ENCODE data around the gene PLAC8. TPM values are rescaled to one million over a fixed set of nuclear protein-coding genes. Genes with fewer than 3 reads are reported as not detected.
A peak's percentile ranks its signal among the peaks of the same experiment; 100 is the strongest.
"Not testable (repeated sequence)": the region's sequence is repeated elsewhere in the genome, so short reads cannot be mapped to it uniquely, and the experiment has no call there.

Gene PLAC8
- total RNA-seq, 2 donors from 2014 or later, result 955 to 1,006 TPM

DNA sequence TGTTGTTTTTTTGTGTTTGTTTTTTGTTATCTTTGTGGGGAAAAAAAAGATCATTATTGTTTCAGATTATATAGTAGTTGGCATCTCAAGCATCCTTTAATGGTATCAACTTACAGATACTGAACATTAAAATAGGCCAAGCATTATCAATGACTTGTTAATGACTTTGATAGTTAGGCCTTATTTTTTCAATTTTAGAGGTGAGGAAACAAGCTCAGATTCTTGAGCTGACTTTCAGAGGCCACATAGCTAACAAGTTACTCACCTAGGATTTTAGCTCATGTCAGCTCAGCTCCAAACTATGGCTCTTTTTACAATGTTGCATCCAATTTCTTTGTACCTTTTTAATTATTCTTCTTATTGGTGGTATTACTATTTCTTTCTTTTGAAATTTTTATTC is 471 bp upstream of the PLAC8 start:
- intact Hi-C loops (cut with DNase I, micrococcal nuclease), result no loop called here
- ATAC-seq (no peak), DNase-seq (no peak)

DNA sequence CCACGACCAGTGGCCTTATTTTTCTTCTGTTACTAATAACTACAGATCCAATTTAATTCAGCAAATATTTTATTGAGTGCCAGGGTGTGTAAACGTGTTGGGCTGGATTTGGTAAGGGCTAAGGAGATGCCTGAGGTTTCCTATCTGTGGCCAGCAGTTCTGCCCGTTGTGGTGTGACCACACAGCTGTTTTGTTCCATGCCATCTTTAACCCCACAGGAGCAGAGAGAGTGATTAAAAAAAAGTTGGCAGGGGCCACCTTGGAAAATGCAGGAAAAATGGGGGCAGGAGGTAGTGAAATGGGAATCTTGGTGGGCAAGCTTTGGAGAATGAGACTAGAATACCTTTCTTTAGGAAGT is 1.1 kb downstream of the PLAC8 start:
- DNase-seq, result no peak
- ATAC-seq, result no peak
- intact Hi-C loops (cut with DNase I, micrococcal nuclease), result no loop called here

DNA sequence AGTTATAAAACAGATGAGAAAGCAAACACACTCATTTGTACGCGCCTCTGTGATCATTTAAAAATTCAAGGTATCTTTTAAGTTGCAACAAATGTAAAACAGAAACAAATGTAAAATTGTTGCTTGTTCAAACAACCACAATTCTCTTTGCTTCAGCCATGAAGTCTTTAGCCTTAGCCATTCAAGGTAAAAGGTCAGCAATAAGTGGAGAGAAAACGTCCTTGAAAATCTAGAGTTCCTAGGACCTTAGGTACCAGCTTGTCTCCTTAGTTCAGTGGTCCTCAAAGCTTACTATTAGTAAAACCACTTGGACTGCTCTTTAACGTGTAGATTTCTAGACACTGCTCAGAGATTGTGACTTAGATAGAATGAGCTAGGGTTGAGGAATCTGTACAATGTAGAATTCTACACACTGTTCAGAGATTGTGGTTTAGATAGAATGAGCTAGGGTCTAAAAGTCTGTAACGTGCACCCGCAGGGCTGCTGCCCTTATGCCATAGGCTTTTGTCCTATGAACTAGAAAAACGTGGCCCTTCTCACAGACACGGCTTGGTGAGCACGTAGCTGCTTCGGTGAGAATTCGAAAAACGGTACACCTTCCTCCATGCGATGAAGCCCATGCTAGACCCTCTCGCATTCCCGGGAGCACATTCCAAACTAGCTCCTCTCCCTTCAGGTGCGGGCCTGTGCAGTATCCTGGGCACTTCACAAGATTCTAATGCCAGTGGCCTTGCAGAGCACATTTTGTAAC is 1.7 kb downstream of the PLAC8 start:
- DNase-seq (no peak), ATAC-seq (no peak)
- intact Hi-C loops (cut with DNase I, micrococcal nuclease), result no loop called here

DNA sequence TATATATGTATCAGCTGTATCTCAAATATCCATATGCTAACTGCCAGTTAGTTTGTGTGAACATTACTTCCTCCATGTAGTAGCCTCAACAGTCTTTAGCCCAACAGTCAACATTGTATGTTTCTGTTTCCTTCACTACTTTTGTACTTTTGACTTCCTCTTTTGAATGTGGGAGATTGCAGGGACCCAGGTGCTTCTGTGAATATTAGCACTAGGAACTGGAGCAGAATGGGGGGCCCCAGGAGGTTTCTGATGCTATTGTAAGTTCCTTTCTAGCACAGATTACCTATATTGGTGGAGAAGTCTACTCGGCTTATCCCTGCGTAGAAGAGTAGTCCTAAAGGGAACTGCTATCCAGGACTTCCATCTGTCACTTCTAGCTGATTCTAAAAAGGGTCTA is 2.3 kb downstream of the PLAC8 start:
- peak; percentile 11 for ATAC-seq
- intact Hi-C loops (cut with DNase I, micrococcal nuclease), result no loop called here
- DNase-seq, result peak in 1 of 2 donors; percentile 36

DNA sequence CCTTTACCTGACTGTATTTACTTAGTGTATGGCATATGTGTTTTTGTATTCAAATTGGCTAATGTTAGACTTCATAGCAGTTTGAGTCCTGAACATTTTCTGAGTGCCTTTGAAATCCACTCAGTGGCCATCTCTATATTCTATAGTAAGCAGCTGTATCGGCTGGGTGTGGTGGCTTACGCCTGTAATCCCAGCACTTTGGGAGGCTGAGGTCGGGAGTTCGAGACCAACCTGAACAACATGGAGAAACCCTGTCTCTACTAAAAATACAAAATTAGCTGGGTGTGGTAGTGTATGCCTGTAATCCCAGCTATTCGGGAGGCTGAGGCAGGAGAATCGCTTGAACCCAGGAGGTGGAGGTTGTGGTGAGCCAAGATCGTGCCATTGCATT is 2.8 kb downstream of the PLAC8 start:
- ATAC-seq; intact Hi-C loops (cut with DNase I, micrococcal nuclease); DNase-seq: not testable (repeated sequence)

DNA sequence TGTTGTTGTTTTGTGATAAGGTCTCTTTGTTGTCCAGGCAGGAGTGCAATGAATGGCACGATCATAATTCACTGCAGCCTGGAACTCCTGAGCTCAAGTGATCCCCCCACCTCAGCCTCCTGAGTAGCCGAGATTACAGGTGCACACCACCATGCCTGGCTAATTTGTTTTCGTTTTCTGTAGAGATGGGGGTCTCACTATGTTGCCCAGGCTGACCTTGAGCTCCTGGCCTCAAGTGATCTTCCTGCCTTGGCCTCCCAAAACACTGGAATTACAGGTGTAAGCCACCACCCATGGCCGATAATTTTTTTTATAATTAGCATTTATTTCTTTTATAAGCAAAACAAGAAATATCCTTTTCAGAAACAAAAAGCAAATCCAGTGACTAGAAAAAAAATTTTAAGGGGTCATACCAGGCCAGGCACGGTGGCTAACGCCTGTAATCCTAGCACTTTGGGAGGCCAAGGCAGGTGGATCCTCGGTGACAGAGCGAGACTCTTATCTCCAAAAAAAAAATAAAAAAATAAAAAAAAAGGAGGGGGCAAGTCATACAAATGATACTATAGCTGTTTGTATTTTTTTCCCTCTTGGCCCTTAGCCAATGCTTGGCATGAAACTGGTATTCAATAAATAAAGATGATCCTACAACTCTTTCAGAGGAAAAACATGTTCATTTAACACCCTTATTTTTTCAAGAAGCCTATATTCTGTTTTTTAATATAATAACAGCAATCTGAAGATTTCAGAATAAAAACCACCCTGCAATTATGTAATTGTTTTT is 3.4 kb downstream of the PLAC8 start:
- intact Hi-C loops (cut with DNase I, micrococcal nuclease), result no loop called here
- ATAC-seq, result no peak
- DNase-seq, result no peak

DNA sequence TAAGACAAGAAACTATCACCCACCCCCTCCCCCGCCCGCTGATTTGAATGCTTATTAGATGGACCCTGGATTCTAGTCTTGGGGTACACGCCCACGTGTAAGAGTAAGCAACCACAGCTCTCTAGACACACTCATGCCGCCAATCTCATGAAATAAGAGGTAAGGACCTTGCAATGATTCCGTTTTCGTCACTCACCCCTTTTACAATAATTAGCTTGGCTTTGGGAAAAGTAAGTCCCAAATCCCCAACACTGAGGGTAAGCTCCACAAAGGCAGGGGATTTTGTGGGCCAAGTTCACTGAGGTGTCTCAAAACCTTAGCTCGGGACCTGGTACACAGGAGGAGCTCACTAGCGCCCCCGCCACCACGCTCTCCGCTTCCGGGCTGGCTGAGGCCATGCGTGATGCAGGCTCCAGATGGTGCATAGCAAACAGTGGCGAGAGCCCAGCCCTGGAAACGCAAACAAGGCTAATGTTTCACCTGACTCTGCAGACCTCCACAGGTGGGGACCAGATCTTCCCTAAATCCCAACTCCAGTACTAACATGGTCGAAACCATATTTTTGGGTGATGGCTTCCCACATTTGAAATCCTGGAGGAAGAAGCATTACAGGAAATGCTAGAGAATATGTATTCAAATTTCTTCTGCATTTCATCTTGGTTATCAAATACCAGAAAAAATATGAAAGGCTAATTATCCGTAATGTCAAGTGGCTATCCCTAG is 4.1 kb downstream of the PLAC8 start:
- ATAC-seq, result peak; percentile 78
- peak; percentile 92 to 98 for DNase-seq
- intact Hi-C loops (cut with DNase I, micrococcal nuclease), result no loop called here

DNA sequence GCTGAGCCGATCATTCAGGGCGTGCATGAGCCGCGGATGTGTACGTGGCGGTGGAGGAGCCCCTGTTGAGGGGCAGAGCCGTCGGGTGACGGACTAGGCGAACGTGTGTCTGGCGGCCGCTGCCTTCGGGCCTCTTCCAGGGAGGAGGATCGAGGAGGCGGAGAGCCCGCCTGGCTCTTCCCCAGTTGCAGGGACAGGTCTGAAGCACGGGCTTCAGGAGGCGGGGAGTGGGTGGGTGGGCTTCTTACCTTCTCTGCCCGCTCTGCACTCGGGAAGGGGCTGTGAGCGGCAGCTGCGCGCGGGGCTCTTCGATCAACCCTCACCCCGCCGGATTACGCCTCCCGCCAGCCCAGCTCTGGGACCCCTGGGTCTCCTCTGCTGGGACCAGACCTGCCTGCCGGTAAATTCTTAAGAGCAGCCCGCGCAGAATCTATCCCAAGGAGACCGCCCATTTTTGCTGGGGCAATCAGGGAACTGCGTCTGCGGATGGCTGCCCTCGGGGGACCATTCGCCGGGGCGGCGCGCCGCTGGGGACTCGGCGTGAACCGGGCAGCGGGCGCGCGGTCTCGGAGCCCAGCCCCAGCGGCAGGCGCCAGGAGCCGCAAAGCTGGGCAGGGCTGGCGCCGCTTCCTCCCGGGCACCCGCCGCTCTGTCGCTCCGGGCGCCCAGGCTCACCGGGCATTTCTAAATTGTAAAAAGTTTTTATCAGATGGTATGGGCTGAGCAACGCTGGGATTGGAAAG is 4.9 kb downstream of the PLAC8 start:
- intact Hi-C loops (cut with DNase I, micrococcal nuclease), result no loop called here
- peak; percentile 50 to 64 for DNase-seq
- peak; percentile 56 for ATAC-seq

DNA sequence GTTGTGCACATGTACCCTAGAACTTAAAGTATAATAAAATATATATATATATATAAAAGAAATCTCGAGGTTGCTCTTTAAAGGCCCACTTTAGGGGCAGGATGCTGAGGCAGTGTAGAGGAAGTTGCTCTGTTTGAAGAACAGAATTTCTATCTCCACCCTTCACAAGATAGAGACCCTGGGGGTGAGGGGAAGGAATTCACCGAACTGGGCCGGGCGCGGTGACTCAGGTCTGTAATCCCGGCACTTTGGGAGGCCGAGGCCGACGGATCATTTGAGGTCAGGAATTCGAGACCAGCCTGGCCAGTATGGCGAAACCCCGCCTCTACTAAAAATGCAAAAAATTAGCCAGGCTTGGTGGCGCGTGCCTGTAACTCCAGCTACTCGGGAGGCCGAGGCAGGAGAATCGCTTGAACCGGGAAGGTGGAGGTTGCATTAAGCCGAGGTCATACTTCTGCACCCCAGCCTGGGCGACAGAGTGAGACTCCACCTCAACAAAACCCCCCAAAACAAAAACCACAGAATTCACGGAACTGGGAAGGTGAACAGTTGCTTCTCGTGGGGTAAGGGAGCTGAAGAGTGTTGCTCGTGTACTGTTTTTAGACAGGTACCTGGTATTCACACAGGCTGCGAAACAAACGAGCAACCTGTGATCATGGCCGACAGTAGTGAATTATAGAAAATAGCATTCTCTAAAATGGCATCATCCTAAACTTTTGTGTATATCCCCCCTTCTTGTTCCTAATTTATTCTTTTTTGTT is 6.2 kb downstream of the PLAC8 start:
- ATAC-seq (no peak), DNase-seq (no peak)
- intact Hi-C loops (cut with DNase I, micrococcal nuclease), result no loop called here

DNA sequence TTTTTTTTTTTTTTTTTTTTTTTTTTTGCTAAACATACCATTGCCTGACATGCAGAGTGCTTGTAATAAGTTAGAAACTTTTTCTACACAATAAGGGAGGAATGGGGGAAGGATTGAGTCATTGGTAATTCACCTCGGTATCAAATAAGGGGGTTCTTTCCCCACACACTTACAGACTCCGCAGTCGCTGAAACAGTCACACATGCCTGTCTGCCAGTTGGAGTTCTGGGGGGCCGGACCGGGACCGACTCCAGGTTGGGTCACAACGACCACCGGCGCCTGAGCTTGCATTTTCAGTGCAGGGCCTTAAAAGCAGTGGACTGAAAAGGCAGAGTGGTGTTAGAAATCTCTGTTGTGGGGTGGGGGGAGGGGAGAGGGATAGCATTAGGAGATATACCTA is 6.9 kb downstream of the PLAC8 start:
- intact Hi-C loops (cut with DNase I, micrococcal nuclease), result no loop called here
- DNase-seq (no peak), ATAC-seq (no peak)

DNA sequence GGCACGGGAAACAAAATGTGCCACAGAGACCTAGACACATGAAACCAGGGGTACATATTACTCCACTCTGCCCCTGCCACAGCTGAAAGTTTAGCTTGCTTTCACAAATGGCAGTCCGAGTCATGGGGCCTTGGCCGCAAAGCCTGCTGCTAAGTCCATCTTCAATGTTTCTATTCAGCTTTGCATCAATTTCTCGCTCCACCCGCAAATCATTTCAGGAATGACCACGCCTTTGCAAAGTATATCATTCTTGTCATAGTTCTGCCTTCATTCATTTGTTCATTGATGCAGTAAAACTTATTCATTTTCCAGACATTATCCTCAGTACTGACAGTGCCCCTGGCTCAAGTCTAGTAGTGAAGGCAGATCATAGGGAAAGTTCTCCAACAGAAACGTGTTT is 9.5 kb downstream of the PLAC8 start:
- intact Hi-C loops (cut with DNase I, micrococcal nuclease), result no loop called here
- ATAC-seq (no peak), DNase-seq (no peak)

DNA sequence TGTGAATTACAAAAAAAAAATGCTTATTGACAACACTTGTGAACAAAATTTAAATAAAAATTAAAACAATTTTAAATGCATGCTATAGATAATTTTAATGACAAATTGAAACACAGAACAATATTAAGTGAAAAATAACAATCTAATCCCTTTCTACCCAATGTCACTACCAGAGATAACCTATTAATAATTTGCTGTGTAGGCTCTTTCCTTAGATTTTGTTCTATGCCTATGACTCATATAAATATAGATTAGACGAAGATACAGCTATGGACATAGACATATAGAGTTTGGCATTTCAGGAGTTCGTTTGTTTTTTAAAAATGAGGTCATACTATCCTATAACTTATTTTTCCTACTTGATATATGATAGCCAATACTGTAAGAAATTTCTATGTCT is 18.1 kb downstream of the PLAC8 start:
- intact Hi-C loops (cut with DNase I, micrococcal nuclease), result no loop called here
- no peak for DNase-seq

DNA sequence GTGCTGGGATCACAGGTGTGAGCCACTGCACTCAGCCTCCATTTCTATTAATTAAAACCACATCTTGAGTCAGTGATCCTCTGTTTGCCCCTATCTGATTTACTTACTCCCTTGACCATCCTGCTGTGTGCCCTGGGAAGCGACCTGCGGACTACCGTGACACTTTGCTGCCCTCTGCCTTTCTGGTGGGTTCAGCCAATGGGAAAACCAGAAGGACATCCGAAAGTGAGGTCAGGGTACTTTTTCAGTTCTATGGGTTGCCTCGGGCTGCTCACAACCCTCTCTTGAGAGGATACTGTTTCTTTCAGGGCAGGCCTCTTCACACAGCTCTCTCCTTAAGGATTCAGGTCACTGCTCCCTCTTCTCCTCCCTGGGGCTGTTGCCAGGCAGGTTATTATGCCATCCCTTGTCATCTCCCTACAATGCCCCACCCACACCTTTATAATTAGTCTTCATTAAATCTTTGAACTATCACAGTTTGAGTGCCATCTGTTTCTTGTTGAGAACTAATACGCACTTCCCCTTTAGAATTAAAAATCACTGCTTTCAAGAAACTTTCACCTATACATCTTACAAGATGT is 21.4 kb downstream of the PLAC8 start:
- no peak for DNase-seq
- ATAC-seq, result peak; percentile 36
- intact Hi-C loops (cut with DNase I, micrococcal nuclease), result no loop called here

More for the DNA sequence above, 18.1 kb downstream of the PLAC8 start:
- ATAC-seq, result no peak

DNA sequence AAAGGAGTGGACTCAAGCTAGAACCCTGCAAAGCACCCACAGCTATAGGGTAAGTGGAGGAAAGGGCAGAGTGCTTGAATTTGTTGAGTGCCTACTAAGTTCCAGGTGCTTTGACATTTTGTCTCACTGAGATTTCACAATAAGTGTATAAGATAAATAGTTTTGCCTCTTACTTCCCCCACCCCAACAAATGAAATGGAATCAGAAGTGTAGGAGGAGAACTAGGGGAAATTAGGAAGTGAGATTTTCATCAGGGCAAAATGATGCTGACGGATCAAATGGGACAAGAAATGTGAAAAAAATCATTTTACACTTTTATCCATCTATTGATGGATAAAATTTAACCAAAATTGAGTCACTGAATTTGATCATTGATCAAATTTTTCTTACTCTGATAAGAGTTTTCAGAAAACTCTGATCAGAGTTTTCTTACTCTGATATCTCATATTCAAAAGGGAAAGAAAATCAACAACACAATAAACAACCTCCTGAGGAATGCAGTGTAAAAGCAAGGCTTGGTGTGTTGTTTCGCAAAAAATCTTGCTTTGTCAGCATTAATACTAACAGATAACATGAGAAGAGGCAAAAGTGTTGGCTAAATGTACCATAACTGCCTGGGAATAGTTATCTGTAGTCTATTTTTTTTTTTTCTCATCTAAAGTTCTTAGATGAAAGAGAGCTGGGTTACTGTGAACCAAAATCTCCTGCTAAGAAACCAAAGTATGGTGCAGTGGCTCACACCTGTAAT is 24.9 kb downstream of the PLAC8 start:
- no peak for DNase-seq
- ATAC-seq, result no peak
- intact Hi-C loops (cut with DNase I, micrococcal nuclease), result no loop called here

DNA sequence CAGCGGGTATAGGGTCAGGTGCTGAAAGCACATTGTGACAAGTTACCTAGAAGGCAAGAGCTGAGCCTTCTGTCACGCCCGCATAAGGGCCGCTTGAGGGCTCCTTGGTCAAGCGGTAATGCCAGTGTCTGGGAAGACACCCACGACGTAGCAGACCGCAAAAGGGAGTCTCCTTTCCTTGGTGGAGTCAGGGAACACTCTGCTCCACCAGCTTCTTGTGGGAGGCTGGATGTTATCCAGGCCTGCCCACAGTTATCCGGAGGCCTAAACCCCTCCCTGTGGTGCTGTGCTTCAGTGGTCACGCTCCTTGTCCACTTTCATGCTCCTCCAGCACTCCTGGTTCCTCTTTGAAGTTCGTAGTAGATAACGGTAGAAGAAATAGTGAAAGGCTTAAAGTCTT is 29.6 kb downstream of the PLAC8 start:
- DNase-seq; intact Hi-C loops (cut with DNase I, micrococcal nuclease); ATAC-seq: not testable (repeated sequence)

DNA sequence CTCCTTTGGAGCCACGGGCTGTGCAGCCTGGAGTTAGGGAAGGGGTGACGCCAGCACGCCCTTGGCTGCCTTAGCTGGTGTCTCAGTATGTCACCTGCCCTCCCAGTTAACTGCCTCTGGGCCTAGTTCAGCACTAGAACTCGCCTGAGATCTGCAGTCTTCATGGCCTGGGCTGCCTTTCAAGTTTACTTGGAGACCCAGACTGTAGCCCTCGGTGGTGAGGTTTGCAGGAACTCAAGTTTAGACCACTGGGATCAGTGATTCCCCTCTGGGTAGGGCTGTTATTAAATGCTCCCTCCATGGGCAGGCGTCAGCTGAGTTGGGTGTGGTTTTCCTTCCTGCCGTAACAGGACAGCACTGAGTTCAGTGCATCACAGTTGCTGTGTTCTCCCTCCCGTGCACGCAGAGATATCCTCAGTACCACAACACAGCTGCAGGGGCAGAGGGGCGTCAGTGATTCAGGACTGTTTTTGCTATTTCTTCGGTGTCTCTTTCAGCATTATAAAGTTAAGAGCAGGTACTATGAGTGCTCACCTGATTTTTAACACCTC is 30.5 kb downstream of the PLAC8 start:
- DNase-seq (no peak), ATAC-seq (peak; percentile 43)
- intact Hi-C loops (cut with DNase I, micrococcal nuclease), result no loop called here

DNA sequence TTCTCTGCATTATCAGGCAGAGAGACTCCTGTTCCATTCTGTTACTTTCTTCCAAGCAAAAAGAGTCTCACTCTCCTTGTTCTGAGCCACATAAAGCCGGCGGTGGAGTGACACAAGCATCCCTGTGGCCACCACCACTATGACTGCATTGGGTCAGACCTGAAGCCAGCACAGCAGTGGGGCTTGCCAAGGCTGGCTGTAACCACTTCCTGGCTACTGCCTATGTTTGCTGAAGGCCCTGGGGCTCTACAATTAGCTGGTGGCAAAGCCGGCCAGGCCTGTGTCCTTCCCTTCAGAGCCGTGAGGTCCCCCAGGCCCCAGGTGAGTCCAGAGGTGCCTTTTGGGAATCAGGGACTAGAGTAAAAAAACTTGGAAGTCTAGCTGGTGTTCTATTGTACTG is 31.8 kb downstream of the PLAC8 start:
- ATAC-seq, result peak; percentile 44
- no peak for DNase-seq
- intact Hi-C loops (cut with DNase I, micrococcal nuclease), result no loop called here

All from left colon (tissue), 2 donors.